ENCODE measurements around the gene POLD4.

Gene POLD4

DNA sequence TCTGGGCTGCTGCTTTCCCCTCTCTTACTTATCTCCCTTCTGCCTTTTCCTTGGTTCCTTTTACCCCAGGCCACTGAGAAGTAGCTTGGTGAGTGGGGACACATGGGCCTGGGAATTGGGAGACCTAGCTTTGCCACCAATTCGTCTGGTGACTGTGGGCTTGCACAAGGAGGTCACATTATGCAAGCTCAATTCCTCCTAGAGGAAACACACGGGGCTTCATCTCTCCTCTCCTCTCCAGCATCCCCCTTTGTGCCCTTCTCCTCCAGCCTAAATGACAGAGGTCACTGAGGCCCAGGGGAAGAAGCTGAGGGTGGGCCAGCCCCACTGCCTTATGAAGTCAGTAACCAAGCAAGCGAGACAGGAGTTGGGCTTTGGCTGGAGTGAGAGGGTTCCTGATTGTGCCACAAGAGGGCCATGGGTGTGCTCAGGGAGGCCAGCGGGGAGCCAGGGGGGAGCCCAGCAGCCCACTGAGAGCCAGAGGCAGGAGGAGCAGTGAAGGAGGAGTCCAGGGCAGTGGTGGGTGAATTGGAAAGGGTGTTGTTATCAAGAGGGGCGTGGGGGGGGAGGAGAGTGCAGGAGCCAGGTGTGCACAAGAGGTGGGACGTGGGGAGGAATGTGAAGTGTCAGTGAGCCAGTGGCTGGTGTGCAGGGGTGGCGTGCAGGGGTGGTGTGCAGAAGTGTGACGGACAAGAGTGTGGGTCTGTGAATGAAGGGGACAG lies 18.0 kb upstream of the POLD4 start:
- DNase-seq (ENCODE audit: low read depth in 2 of 3, low spot score in 1 of 3) = no peak

DNA sequence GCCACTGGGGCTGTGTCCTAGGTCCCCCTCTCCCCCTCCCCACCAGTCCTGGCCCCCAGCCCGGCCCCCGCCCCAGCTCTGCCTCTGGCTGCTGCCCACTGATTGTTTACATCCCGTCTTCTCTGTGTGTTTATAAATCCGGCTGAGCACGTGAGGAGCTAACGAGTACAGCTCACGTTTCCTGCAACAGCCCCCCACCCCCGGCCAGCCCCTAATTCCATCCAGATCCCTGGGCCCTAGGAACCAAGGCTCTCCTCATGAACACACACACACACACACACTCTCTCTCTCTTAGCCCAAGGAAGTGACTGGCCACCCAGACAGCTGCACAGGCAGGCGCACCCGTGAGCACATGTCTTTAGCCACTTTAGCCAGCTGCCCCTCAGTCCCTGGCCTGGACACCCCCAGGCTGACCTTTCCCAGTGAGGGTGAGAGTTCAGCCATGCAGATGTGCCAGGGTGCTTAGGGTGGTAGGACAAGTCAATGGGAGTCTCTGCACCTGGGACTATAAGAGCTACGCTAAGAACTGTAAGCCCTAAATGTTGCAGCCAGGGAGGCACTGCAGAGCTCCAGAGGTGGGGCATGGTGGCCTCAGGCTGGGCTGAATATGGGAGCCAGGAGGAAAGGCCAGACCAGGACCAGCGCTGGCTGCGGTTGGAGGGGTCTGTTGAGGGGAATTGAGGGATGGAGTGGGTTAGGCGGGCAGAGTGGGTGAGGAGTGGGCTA lies 17.2 kb upstream of the POLD4 start:
- no peak for DNase-seq (ENCODE audit: low read depth in 2 of 3, low spot score in 1 of 3)

DNA sequence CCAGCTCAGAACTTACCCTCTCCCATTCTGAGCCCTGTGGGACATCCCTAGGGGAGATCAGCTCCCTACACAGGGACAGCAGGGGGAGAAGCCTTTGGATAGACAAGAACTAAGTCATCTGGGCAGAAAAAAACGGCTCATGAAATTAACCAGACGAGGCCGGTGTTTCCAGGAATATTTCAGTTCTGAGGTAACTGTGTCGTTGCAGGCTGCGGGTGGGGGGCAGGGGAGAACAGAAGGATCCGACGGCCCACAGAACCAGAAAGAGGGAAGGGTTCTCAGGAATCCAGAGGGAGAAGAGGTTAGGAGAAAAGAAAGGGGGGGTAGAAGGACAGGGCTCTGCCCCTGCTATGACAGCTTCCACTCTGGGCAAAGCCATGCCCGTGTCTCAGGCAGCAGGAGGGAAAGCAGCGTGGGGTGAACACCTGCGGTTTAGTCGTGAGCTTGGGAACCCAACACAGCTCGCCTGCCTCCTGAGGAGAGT lies 16.5 kb upstream of the POLD4 start:
- DNase-seq (ENCODE audit: low read depth in 2 of 3, low spot score in 1 of 3) = no peak

DNA sequence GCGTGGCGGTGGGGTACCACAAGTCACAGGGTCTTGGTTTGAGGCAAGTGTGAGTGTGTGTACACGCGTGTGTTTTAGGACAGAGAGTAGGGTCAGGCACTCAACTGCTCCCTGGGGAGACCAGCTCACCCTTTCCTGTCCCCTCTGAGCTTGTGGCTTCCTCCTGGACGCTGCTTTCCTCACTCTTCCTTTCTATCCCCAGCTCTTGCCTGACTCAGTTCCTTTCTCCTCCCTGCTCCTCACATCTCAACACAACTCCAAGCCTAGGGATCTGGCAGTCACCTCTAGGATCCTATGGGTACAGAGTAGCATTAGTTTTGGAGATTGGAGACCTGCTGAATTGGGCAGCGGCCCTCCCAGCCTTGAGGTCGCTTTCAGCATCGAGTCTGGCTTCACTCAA lies 15.9 kb upstream of the POLD4 start:
- no peak for DNase-seq (ENCODE audit: low read depth in 2 of 3, low spot score in 1 of 3)

DNA sequence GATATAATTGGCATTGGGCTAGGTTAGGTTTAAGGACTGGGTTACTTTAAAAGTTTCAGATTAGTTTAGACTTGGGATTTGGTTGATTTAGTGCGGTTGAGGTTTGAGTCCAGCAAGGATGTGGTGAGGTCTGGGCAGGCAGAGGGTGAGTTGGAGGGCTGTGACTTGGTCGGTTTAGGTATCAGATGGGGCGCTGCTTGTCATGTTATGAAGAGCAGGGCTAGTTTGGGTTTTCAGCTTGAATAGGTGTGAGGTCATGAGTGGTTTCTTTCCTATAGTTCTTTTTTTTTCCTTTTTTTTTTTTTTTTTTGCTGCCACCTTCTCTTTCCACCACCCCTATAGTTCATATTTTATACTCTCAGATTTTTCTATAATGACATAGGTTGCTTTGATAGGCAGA lies 15.3 kb upstream of the POLD4 start:
- no peak for DNase-seq (ENCODE audit: low read depth in 2 of 3, low spot score in 1 of 3)

DNA sequence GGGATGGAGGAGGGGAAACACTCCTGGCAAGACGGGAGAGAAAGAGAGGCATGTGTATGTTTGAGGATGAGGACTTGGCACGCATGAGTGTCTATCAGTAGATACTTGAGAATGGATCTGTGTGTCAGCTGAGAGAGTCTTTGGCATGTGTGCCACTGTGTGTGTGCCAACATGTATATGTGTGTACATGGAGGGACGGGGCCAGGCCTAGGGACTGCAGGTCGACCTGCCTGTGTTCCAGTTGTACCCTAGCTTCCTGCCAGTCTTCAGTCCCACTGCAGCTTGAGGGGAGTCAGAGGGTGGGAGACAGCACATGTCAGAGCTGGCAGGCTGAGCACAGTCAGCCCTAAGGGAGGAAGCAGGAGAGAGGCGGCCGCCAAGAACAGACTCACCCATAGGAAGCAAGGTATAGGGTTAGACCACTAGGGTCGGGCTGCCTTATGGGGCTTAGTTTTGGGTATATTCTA lies 14.4 kb upstream of the POLD4 start:
- DNase-seq (ENCODE audit: low read depth in 2 of 3, low spot score in 1 of 3) = no peak

DNA sequence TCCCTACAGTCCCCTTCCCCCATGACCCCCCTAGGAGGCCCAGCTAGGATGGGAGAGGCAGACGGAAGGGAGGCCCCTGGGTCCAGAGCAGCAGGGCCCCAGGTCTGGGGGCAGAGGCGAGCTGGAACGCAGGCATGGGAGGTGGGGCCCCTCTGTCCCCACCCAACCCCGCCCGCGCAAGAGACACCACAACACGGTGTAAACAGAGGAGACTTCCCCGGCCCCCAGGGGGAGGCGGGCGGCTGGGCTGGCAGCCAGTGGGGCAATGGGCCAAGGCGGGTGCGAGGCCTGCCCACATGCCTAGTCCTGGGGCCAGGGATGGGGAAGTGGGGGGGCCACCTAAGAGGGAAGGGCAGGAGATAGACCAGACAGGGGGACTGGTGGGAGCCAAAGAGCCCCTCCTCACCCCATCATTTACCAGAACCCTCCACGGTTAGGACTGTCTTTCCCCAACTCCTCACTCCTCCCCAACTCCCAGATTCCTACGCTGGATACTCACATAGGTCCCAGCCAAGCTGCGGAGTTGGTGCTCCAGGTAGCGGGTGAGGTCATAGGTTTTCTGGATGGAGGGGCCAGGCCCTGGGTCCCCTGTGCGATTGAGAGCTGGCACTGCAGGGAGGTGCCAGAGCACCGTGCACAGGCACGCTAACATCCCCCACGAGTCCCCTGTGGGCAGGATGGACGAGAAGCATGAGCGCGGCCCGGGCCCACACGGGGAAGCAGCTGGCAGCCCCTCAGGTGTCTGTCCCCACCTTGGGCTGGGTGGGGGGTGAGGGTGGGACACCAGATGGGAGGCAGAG lies 13.8 kb upstream of the POLD4 start:
- DNase-seq (ENCODE audit: low read depth in 2 of 3, low spot score in 1 of 3) = no peak

DNA sequence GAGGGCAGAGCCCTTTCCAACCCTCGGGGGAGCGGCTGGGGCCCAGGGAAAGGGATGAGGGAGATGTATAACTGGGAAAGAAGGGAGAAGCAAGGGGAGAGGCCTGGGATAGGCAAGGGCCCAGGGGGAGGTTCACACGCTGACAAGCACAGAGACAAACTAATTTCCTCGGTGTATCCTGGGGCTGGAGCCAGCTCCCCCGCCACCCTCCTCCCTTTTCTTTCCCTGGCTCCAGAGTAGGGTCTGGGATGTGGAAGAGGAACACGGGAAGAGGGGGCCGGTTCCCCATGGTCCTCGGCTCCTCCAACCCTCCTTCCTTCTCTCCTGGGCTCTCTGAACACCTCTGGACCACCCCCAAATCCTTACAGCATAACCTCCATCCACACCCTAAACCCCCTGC lies 13.2 kb upstream of the POLD4 start:
- DNase-seq (ENCODE audit: low read depth in 2 of 3, low spot score in 1 of 3) = no peak

DNA sequence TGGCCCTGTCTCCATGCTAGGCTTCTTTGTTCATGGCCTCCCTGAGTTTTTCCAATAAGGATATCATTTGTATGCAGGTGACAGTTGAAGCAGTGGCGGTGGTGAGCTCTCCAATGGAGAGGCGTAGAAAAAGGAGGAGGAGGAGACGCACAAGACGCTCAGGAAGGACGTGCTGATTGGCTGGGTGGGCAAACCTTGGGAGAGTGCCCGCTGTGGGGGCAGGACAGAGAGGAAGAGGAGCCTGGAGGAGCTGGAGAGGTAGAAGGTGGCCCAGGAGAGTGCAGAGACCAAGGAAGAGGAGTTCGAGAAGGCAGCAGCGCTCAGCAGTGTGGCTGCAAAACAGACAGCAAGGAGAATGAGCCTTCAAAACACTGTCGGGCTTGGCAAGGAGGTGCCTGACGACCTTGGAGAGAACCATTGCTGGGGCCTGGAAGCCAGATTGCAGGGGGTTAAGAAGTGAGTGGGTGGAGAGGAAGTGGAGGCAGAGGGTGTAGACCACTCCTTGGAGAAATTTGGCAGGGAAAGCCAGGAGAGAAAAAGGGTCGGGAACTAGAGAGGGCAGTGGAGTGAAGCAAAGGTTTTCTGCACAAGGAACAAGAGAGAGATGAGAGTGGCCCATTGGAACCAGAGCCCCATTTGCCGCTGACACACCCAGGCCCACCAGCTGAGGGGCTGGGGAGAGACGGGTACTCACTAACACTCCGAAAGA lies 12.5 kb upstream of the POLD4 start:
- DNase-seq (ENCODE audit: low read depth in 2 of 3, low spot score in 1 of 3) = no peak

DNA sequence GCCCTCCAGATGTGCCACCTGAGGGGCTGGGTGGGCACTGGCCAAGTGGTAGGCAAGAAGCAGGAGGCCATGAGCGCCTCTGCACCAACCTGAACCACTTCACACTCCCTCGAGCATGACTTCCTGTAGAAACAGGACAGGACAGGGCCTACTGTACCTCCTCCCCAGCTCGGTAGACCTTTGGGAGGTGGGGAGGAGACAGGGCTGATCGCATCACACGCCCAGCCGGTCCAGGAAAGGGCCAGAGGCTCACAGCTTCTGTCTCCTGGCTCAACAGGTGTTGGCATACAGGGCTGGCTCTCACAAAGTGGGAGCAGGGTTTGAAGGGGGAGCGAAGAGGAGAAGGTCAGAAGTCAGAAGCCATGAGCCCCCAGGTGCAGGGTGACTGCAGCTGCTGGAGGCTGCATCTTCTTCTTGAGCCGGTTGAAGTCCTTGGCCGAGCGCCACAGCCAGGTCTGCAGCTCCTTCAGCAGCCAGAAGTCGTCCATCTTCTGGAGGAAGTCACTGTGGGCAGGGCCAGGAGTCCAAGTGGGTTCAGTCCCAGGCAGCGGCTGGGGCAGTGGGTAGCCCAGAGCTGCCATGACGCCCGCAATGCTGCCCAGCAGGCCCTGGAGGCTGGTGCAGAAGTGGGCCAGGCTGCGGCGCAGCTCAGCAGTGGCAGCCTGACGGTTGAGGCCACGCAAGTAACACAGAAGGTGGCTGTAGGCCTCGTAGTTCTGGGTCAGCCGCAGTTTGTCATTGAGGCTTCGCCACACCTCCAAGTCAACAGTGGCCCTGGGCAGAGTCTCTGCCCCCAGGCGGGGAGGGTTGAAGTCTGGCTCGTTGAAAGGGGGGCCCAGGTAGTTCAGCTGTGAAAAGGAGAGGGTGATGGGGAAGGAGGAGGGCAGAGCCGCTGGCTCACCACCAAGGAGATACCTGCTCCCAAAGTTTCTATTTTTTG lies 11.7 kb upstream of the POLD4 start:
- DNase-seq (ENCODE audit: low read depth in 2 of 3, low spot score in 1 of 3) = no peak

DNA sequence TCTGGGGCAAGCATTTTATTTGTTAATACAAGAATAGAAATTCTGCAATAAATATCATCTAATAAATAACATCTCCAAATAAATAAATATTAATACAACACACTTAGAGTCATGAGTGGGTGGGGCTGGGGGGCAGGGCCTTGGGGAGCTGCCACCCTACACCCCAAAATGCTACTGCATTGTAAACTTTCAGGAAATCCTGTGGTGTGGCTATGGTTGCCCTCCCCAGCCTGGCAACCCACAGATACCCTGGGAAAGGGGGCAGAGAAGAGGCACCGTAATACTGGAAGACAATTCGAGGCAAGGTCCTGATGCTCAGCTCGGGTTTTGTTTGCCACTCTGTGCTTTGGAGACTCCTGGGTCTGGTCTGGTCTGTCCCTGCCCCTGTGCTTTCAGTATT lies 10.8 kb upstream of the POLD4 start:
- DNase-seq (ENCODE audit: low read depth in 2 of 3, low spot score in 1 of 3) = no peak

DNA sequence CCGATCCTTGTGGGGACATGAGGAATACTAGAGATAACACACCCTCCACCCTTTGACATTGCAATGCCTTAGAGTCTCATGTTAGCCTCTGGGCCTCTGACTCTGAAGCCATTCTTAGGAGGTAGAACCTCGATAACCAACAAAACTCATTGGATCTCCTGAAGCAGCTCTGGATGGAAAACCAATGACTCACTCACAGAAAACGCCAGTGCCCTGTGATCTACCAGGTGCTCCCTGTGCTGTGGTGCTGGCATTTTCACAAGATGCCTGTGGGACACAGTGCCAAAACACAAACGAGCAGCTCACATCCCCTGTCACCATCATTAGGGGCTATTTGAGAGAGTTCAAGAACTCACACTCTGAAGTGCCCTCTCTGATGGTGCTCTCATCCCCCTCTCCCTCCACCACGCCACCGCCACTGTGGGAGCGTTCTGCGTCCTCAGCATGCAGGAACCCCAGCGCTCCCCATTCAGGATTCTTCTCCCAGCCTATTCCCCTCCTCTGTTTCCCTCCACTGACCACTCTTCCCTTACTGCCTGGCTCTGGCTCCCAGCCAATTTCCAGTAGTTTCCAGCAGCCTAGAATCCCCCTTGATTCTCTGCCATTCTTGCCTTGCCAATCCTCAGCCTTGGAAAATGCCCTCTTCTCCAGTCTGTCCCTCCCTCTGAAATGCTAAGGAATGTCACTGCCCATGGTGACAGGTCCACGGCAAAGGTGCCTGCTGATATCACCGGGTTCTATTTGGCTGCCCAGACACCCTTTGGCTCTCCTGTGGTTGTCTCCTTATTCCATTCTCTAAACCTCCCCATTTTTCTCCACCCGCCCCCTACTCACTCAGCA lies 4.7 kb upstream of the POLD4 start:
- no peak for DNase-seq (ENCODE audit: low read depth in 2 of 3, low spot score in 1 of 3)

DNA sequence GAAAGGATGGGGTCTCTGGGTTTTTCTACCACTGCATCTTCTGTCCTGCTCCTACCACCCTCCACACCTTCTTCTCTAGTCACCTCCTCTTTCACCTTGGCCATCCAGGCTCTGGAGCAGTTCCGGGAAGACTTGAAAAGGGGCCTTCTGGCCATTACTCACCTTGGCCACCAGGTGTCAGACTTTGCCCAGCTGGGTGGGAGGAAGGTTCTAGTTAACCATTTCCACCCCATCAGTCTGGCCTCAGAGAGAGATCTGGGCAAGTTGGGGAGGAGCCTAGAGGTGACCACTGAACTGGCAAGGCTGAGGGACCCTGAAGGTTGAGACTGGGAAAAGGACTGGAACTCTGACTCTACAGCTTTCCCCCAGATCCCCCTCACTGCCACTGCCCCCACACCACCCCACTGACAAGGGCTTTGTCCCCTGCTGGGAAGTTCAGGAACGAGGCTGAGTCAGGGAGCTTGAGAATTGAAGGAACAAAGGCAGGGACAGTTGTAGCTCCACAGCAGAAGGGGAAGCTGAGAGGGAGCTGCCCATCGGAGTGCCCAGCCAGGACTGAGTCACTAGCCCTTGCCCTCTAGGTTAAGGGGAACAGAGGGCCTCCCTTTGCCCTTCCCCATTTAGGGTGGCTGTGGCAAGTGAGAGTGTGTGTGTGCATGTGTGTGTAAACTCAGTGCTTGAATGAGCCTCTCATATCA lies 3.7 kb upstream of the POLD4 start:
- peak; percentile 48 to 64 (median 53) for DNase-seq (ENCODE audit: low read depth in 2 of 3, low spot score in 1 of 3)

DNA sequence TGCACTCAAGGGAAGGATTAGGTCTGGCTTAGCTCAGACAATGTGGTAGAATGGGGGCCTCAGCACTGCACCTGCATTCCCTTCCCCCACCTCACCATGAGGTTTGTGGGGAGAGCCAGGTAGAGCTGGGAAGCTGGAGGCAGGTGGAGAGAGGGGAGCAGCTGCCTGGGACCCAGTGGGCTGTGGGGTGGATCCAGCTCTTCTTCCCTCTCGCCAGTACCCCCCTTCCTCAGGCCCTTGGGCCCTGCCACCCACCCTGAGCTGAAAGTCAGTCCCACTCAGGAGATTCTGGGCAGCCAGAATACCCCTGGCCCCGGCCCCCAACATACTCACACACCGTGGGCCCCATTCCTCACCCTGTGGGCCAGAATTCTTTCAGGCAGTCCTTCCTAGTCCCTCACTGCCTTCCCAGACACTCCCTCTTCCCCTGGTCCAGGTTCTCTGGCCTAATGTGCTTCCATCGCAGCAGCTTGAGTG lies 3.1 kb upstream of the POLD4 start:
- DNase-seq (ENCODE audit: low read depth in 2 of 3, low spot score in 1 of 3) = no peak

DNA sequence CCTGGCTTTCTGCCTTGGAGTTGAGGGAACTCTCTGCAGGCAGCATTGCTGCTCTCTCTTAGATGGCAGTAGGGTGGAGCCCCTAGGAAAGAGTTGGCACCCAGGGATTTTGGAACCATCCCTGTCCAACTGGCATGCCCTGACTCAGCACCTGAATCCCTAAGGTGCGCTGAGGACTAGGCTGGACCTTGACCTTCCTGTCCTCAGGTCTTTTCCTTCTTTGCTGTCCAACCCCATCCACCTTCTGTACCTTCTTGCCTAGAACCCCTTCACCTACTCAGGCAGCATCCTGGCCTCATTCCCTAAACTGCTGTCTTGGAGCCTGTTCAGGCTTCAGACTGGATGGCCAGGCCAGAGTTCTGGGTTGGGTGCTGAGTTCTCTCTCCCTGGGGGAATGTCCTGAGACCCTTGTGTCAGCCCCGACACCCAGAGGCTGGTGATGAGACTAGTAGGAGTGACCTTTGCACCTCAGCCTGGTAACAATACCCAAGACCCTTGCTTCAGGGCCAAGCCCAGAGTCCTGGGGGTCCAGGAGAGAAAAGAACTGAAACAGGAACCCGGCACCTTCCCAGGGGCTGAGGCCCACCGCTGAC lies 2.5 kb upstream of the POLD4 start:
- DNase-seq (ENCODE audit: low read depth in 2 of 3, low spot score in 1 of 3) = no peak

DNA sequence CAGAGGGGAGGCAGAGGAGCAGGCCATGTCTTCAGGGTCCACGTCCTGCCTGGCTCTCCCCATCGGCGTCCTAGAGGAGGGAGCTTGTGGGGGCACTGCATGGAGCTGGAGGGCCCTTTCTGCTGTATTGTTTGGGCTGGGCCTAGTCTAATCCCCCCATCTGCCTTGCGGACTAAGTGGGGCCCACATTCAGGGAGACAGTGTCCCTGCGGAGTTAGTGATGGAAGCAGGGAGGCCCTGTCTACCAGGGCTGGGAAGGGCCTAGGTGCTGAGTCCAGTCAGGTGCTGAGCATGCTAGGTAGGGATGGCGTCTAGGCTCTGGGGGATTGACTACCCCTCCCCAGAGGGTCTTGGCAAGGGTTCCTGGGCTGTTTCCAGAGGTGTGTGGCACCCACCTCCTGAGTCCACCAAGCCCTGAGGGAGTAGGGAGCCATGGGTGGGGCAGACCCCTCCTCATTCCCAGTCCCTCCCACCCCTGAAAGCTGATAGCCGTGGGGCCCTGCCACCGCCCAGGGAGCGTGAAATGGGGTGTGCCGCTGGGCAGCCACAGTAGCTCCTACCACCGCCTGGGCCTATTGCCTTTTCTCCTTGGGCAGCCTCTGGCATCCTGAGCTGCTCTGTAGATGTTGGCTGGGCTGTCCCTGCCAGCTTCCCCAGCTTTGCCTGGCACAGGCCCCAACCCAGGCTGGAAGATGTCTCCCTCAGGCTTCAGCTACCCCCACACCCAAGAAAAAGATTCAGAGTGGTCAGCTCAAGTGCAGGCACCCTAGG lies 1.9 kb upstream of the POLD4 start:
- no peak for DNase-seq (ENCODE audit: low read depth in 2 of 3, low spot score in 1 of 3)
